Breast epithelium (tissue), 3 donors: ENCODE results near the gene NEDD4L.

Source experiments
- POLR2A ChIP-seq: fragments of 450-650 bp; IDR thresholded peaks from one replicate; pipeline ENCODE4 v1.6.1; 2016; ENCODE audit warnings: antibody characterized with exemption, mild to moderate bottlenecking, moderate library complexity
- TF ChIP-seq, protein P1 (sequence below), 3 donors: fragments of 450-650 bp; IDR thresholded peaks; one replicate each; pipeline ENCODE4 v1.5.1; 2016 to 2017; ENCODE audit warnings: antibody characterized with exemption in 3 of 3, mild to moderate bottlenecking in 3 of 3, moderate library complexity in 3 of 3

- TF ChIP-seq, protein P1, sequence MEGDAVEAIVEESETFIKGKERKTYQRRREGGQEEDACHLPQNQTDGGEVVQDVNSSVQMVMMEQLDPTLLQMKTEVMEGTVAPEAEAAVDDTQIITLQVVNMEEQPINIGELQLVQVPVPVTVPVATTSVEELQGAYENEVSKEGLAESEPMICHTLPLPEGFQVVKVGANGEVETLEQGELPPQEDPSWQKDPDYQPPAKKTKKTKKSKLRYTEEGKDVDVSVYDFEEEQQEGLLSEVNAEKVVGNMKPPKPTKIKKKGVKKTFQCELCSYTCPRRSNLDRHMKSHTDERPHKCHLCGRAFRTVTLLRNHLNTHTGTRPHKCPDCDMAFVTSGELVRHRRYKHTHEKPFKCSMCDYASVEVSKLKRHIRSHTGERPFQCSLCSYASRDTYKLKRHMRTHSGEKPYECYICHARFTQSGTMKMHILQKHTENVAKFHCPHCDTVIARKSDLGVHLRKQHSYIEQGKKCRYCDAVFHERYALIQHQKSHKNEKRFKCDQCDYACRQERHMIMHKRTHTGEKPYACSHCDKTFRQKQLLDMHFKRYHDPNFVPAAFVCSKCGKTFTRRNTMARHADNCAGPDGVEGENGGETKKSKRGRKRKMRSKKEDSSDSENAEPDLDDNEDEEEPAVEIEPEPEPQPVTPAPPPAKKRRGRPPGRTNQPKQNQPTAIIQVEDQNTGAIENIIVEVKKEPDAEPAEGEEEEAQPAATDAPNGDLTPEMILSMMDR (IDR thresholded peaks at IDR 0.05), result no peak
- no peak for TF ChIP-seq POLR2A
These were observed 38.0 kb upstream of the NEDD4L start for GRCh38 chr18:58005885-58006523.
